Adrenal gland (tissue), 12 donors: ENCODE measurements around the gene VRK3. TPM values are rescaled to one million over a fixed set of nuclear protein-coding genes. Genes with fewer than 3 reads are reported as not detected.

Experiments used
- DNase-seq, 7 donors: peaks; one replicate each; pipeline ENCODE4 v3.0.0-alpha.2; 2019 to 2020
- H3K27ac ChIP-seq, 5 donors: fragments of 200-600 bp; sonication (generic) in 4 of 5; 1 replicate in 3 of 5; 2 replicates in 2 of 5; pipeline versions ENCODE4 v1.5.1 to v1.8.0; 2016 to 2020; ENCODE audit warnings: mild to moderate bottlenecking in 1 of 5
- H3K27me3 ChIP-seq: fragments of 200-600 bp; 2 replicates; pipeline ENCODE4 v1.8.0; 2021
- H3K36me3 ChIP-seq, 2 donors: fragments of 200-600 bp; replicated peaks in 1 of 2; 1 replicate in 1 of 2; 2 replicates in 1 of 2; pipeline versions ENCODE4 v1.5.1 to v1.8.0; 2018 to 2022
- H3K4me1 ChIP-seq, 2 donors: fragments of 200-600 bp; replicated peaks in 1 of 2; 1 replicate in 1 of 2; 2 replicates in 1 of 2; pipeline versions ENCODE4 v1.5.1 to v1.8.0; 2018 to 2021
- H3K4me3 ChIP-seq, 4 donors: fragments of 200-600 bp; sonication (generic) in 3 of 4; one replicate each; pipeline ENCODE4 v1.5.1; 2016 to 2018
- H3K9me3 ChIP-seq, 3 donors: fragments of 200-600 bp; sonication (generic) in 1 of 3; replicated peaks in 1 of 3; 1 replicate in 2 of 3; 2 replicates in 1 of 3; pipeline versions ENCODE4 v1.5.1 to v1.8.0; 2016 to 2021
- POLR2A ChIP-seq, 2 donors: fragments of 450-650 bp; IDR thresholded peaks; one replicate each; pipeline ENCODE4 v1.6.1; 2017; ENCODE audit warnings: antibody characterized with exemption in 2 of 2, mild to moderate bottlenecking in 2 of 2, moderate library complexity in 1 of 2
- WGBS, 4 donors: extraction: QIAGEN DNeasy Blood & Tissue Kit in 2 of 4; methylation state at CpG; one replicate each; pipeline versions ENCODE4 v1.1.5 to v1.1.7; 2013 to 2017; 5-methylcytosine and 5-hydroxymethylcytosine counted together
- intact Hi-C, 2 donors: fragments of 100-400 bp; cut with DNase I; formaldehyde crosslinking; loops; one replicate each; pipeline versions ENCODE4 v1.14.1 to v1.15.0; 2022 to 2023
- polyA plus RNA-seq, 3 donors: library from polyadenylated mRNA; stranded (reverse); fragments of 200-250 nt in 2 of 3; fragments of 350-450 nt in 1 of 3; fragmentation: Illumina TruSeq in 1 of 3; extraction: RNeasy Lipid Tissue Mini Kit (QIAGEN cat#74804) in 1 of 3; gene quantifications; one replicate each; pipeline ENCODE4 v1.2.3, GENCODE V29; 2013 to 2014
- total RNA-seq, 9 donors: library from RNA; depleted of rRNA in 4 of 9; stranded (reverse); fragments of >200 nt in 4 of 9; fragments of 120-200 nt in 1 of 9; fragmentation: NEBNext Ultra II Directional in 1 of 9; extraction: Animal tissue kit (Norgen Biotek cat#: 25700) in 1 of 9; gene quantifications; one replicate each; pipeline versions ENCODE4 v1.1.0 to v1.2.4, GENCODE V29; 2013 to 2023
- TF ChIP-seq, protein P1 (sequence below), 6 experiments: fragments of 450-650 bp in 4 of 6; fragments of 200-600 bp in 2 of 6; sonication (generic) in 1 of 6; IDR thresholded peaks; 1 replicate in 5 of 6; 2 replicates in 1 of 6; pipeline versions ENCODE4 v1.5.1 to v1.8.0; 2016 to 2021; ENCODE audit warnings: antibody characterized with exemption in 6 of 6, mild to moderate bottlenecking in 2 of 6, moderate library complexity in 1 of 6
- donor health status: healthy with polysubstance abuse.
- donor health status: Bipolar disorder and iron deficiency.
- donor health status: DM: yes; HTN: yes; CAD: no.
- donor health status: DM: no; HTN: no; CAD: no.
- donor health status: DM: no; HTN: no; CAD: no.
- donor health status: DM: yes; HTN: yes; CAD: no.

The VRK3 gene
- total and polyA plus RNA-seq, 12 donors, result 12.1 to 60.3 (median 45.4) TPM

DNA sequence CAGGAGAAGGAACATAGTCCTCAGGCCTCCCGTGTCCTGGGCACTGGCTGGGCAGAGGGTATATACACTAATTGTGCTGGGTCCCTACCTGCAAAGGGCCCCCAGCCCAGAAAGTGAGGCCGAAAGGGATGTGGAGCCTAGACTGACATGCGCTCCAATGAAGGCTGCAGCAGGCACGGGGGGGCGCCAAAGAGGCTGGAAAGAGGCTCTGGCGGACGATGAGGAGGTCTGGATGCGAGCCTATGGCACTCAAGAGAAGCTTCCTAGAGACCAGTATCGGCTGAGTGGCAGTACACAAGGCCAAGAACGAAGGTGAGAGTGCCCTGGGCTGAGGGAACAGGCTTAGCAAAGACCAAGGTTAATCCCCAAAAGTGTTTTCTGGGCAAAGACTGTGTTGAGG, 16.6 kb downstream of the VRK3 start:
- no peak overlapping the region for H3K27ac ChIP-seq
- TF ChIP-seq POLR2A (IDR thresholded peaks at IDR 0.05), result no peak
- no peaks in the 10 kb centered on the region for H3K27me3 ChIP-seq
- H3K36me3 ChIP-seq, result peaks cover 0 to 63% of the 10 kb centered on the region in 2 donors
- no peak overlapping the region for H3K4me3 ChIP-seq
- DNase-seq, result peak in 1 of 7 donors; percentile 34
- WGBS, 4 donors, result 61 to 71% (median 64%) methylated on average over 9 to 10 of the region's 10 CpGs
- H3K4me1 ChIP-seq, result peaks cover 9 to 10% of the 10 kb centered on the region in 2 donors
- H3K9me3 ChIP-seq, result no peaks in the 10 kb centered on the region
- intact Hi-C loops, result no loop called here

DNA sequence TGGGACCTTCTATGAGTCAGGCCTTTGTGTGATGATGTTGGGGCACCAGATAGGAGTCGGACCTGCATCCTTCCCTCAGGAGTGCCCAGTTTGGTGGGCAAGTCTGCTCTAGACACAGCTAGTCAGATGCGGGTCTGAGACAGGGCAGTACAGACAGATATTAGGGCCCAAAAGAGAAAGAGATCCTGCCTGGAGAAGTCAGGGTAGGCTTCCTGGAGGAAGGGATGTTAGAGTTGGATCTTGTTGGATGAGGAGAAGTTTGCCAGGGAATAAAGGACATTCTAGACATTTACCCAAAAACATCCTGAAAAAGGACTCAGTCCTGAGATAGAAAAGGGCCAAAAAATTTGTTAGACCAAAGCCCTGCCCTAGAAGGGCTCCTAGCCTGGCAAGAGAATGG, 17.2 kb downstream of the VRK3 start:
- H3K36me3 ChIP-seq, result peaks cover 0 to 63% of the 10 kb centered on the region in 2 donors
- peaks cover 10 to 11% of the 10 kb centered on the region in 2 donors for H3K4me1 ChIP-seq
- H3K27ac ChIP-seq, result no peak overlapping the region
- TF ChIP-seq, protein P1, sequence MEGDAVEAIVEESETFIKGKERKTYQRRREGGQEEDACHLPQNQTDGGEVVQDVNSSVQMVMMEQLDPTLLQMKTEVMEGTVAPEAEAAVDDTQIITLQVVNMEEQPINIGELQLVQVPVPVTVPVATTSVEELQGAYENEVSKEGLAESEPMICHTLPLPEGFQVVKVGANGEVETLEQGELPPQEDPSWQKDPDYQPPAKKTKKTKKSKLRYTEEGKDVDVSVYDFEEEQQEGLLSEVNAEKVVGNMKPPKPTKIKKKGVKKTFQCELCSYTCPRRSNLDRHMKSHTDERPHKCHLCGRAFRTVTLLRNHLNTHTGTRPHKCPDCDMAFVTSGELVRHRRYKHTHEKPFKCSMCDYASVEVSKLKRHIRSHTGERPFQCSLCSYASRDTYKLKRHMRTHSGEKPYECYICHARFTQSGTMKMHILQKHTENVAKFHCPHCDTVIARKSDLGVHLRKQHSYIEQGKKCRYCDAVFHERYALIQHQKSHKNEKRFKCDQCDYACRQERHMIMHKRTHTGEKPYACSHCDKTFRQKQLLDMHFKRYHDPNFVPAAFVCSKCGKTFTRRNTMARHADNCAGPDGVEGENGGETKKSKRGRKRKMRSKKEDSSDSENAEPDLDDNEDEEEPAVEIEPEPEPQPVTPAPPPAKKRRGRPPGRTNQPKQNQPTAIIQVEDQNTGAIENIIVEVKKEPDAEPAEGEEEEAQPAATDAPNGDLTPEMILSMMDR (IDR thresholded peaks at IDR 0.05), result no peak
- TF ChIP-seq POLR2A (IDR thresholded peaks at IDR 0.05), result no peak
- no peaks in the 10 kb centered on the region for H3K9me3 ChIP-seq
- DNase-seq, result no peak
- intact Hi-C loops, result no loop called here
- H3K4me3 ChIP-seq, result no peak overlapping the region
- H3K27me3 ChIP-seq, result no peaks in the 10 kb centered on the region
- 94 to 100% (median 98%) methylated on average over 2 of the region's 2 CpGs for WGBS, 4 donors

DNA sequence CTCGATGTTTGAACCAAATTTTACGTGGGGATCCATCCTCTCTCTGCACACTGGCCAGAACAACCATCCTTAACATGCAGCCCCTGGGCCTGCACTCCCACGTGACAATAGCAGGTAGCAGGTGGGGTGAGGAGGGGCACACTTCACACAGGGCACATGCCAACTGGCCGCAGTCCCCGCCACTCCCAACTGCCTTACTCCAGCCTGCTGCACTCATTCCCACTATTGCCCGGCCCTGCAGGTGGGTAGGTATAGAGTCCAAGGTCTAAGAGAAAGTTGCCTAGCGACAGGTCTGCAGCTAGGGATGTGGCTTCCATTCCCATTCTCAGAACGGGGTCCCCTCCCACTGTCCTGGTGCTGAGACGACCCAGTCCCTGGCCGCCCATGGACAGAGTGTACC, 18.0 kb downstream of the VRK3 start:
- H3K4me3 ChIP-seq, result no peak overlapping the region
- H3K36me3 ChIP-seq, result peaks cover 0 to 71% of the 10 kb centered on the region in 2 donors
- no peaks in the 10 kb centered on the region for H3K27me3 ChIP-seq
- no peaks in the 10 kb centered on the region for H3K9me3 ChIP-seq
- DNase-seq, result no peak
- intact Hi-C loops, result no loop called here
- no peak for TF ChIP-seq POLR2A (IDR thresholded peaks at IDR 0.05)
- TF ChIP-seq, protein P1 (IDR thresholded peaks at IDR 0.05), result no peak
- no peak overlapping the region for H3K27ac ChIP-seq
- 92 to 98% (median 95%) methylated on average over 4 to 10 of the region's 10 CpGs for WGBS, 4 donors
- H3K4me1 ChIP-seq, result peaks cover 10 to 11% of the 10 kb centered on the region in 2 donors

DNA sequence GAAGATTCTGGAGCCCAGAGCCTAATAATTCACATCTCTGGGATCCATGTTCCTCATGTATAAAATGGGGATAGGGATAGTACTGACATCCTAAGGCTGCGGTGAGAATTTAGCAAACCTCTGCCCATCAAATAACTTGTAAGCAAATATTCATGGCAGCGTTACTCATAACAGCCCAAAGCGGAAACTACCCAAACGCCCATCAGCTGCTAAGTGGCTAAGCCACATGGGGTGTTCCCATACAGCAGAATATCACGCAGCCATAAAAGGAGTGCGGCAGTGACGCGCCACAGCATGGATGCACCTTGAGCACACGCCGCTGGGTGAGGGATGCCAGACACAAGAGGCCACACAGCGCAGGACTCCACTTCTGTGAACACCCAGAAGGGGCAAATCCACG, 19.7 kb downstream of the VRK3 start:
- no peak for DNase-seq
- Histone ChIP-seq H3K36me3 (peaks cover 0 to 85% of the 10 kb centered on the region in 2 donors), H3K9me3 (no peaks in the 10 kb centered on the region), H3K4me3 (no peak overlapping the region), H3K4me1 (peaks cover 10 to 20% of the 10 kb centered on the region in 2 donors), H3K27ac (no peak overlapping the region), H3K27me3 (no peaks in the 10 kb centered on the region)
- WGBS, 4 donors, result 89 to 98% (median 96%) methylated on average over 12 of the region's 12 CpGs
- no peak for TF ChIP-seq POLR2A (IDR thresholded peaks at IDR 0.05)
- TF ChIP-seq, protein P1 (IDR thresholded peaks at IDR 0.05), result no peak
- intact Hi-C loops, result no loop called here

DNA sequence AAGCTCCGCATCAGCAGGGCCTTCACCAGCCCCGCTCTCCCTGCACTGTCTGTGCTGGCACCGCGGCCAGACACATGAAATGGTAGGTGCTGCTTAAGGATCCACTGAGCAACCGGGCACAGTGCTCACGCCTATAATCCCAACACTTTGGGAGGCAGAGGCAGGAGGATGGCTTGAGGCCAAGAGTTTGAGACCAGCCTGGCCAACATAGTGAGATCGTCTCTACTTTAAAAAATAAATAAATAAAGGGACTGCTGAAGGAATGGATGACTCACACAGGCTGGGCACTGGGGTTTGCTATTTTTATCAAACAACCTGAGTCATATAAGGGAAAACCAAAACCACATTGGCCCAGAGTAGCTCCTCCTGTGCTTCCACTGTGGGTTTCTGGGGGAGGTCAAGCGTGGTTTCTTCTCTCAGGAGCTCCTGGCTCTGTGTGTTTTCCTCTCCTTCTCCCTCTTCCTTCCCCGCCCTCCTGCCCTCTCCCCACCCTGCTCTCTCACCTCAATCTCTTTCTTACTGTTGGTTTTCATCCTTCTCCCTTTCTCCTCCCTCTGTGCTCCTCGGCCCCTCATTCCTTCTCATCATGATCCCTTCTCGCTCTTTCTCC, 21.3 kb downstream of the VRK3 start:
- Histone ChIP-seq H3K4me3 (no peak overlapping the region), H3K36me3 (peaks cover 0 to 87% of the 10 kb centered on the region in 2 donors), H3K27me3 (no peaks in the 10 kb centered on the region), H3K27ac (peak overlapping the region in 4 of 5 donors; percentile 57 to 77 (median 66)), H3K4me1 (peaks cover 10 to 20% of the 10 kb centered on the region in 2 donors), H3K9me3 (no peaks in the 10 kb centered on the region)
- peak; percentile 57 to 89 (median 87) for DNase-seq
- intact Hi-C loops, result no loop called here
- 59 to 71% (median 70%) methylated on average over 11 of the region's 11 CpGs for WGBS, 4 donors
- peak in 1 of 2 donors; percentile 28 for TF ChIP-seq POLR2A (IDR thresholded peaks at IDR 0.05)
- TF ChIP-seq, protein P1 (IDR thresholded peaks at IDR 0.05), result no peak
